ENCODE data around the gene RPL28.

RPL28 gene

GRCh38 chr19:55353803-55354697 is 31.7 kb upstream of the RPL28 start:
- peak; percentile 59 for DNase-seq

- DNase-seq: no peak
These were observed 31.0 kb upstream of the RPL28 start, which contains the start of gene COX6B2 for GRCh38 chr19:55354698-55355212. Gene COX6B2 (minus strand): TSS chr19:55354719. CDS start chr19:55354521, 198 bp downstream.

DNA sequence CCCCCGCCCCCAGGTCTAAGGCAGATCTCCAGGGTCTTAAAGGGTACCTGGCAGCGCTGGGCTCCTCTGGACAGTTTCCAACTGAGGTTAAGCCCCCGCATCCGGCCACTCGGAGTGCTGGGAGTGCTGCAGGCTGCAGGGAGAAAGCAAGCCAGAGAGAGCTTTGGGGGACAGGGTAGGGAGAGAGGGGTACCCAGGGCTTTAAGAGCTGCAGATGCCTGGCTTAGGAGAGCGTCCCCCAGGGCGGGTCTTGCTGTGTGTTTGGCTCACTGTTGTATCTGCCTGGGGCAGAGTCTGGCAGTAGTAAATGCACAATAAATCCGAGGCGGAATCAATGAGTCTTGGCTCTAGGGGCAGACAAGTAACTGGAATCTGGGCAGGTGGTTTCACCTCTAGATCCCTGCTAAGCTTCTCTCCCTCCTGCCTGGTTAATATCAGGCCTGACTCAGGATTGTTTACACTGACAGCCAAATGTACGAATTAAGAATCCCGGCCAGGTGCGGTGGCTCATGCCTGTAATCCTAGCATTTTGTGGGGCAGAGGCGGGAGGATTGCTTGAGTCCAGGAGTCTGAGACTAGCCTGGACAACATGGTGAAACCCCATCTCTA is 30.4 kb upstream of the RPL28 start:
- no peak for DNase-seq

DNA sequence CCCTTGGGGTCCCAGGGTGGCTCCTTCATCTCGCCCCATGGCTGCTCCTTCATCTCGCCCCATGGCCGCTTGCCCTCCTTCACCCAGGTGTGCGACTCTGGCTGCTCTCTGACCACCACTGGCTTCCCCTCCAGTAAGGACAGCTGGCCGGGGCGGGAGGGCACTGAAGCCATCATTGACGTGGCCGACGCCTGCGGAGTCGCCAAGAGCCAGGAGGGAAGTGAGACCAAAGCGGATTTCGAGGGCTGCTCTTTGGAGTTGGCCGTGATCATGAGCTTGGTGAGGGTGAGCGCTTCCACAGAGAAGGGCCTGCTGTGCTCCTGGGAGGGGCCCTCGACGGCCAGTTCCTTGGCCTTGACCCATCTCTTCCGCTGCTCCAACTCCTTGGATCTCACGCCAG is 27.2 kb upstream of the RPL28 start:
- DNase-seq: no peak

DNA sequence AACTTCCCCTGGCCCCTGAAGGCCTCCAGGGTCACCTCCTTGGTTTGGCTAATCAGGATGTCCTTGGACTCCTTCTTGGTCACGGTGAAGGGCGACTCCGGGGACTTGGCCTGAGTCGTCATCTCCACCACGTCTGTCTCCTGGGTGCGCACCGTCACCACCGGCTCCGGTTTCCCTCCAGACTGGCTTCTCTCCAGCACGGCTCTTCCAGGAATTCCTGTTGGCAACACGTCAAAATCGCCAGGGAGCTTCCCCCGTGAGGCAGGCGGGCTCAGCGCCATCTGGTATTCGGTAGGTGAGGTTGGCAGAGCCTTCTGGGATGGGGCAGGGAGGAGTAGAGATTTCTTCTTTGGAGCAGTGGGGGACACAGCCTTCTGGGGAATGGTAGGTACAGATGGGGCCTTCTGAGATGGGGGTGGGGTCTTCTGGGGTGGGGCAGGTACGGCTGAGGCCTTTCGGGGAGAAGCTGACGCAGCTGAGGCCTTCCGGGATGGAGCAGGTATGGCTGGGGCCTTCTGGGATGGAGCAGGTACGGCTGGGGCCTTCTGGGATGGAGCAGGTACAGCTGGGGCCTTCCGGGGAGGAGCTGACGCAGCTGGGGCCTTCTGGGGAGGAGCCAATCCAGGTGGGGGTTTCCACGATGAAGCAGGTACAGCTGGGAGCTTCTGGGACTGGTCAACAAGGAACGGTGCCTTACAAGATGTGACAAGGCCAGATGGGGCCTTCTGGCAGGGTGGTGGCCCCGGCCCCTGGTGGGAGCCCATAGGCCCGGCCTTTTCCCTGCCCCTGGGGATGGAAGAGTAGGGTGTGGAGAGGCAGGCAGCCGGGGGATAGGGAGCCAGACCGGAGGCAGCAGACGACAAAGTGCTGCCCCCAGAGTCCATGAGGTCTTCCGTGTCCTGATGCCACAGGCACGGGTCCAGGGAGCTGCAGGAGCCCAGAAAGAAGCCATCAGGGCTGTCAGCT is 26.5 kb upstream of the RPL28 start:
- DNase-seq: no peak

DNA sequence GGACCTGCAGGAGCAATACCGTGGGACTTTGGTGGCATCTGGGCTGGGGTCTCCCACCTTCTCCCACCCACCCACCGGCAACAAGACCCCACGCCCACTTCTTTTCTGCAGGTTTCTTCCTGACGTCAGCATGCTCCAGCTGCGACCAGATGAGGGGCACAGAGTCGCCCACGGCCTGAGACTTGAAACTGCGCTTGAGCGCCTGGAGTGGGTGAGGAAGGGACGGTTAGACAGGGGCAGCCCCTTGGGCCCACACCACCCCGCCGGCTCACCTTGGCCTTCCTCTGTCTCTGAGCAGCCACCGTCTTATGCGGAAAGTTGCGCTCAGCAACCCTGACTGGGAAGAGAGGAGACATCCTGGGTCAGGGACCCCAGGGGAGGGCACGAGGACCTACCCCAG is 24.8 kb upstream of the RPL28 start:
- DNase-seq: no peak

DNA sequence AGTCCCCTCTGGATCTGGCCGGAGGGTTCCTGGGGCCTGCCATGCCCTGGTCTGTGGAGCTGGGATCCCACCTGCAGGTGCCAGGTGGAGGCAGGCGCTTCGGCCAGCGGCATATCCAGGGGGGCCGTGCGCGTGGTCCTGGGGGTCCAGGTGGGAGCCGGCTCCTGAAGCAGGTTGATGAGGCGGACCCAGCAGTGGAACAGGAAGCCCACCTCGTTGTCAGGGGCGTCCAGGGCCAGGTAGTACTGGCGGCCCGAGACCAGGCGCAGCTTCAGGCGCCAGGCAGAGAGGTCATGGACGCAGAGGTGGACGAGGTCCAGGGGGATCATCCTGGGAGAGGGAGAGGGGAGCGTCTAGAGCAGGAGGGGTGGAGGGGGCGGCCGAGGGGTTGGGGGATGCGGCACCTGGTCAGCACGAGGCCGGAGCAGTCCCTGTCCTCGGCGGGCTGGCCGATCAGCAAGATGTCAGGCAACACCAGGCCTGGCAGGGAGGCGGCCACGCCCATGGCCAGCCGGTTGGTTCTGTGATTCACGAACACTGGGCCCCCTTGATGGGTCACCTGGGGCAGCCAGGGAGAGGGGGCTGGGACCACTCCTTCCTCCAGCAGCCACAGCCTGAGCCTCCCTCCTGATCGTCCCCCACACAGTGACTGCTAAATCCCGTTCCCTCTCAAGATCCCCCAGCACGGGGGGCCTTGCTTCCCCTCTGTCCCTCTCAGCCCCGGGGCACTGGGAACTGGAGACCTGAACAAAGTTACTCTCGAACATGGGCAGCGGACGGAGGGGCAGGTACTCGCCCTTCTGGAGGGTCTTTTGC is 23.4 kb upstream of the RPL28 start:
- no peak for DNase-seq

DNA sequence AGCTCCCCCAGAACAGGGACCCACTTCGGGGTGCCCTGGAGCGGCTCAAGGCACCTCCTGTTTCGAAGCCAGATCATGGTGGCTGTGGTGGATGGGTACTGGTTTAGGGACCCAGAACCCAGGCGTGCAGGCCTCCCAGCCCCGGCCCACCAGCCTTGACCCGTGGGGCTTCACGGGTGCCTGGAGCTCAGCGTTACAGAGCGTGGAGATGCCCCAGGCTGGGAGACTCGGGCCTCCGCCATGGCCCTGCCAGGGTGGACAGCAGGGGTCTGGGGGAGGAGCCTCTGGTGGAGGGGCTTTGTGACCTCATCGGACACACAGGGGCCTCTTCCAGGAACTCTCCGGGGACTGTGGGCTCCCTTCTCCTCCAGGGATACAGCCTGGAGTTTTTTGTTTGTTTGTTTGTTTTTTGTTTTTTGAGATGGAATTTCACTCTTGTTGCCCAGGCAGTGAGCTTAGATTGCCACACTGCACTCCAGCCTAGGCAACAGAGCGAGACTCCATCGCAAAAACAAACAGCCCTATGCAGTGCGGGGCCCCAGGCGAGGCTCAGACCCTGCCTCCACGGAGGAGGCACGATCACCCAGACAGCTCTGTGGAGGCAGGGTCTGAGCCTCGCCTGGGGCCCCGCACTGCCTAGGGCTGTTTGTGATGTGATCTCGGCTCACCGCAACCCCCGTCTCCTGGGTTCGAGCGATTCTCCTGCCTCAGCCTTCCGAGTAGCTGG is 22.6 kb upstream of the RPL28 start, which contains the start of gene GARIN5B:
Gene GARIN5B, minus strand, starts transcription at position 271 of the 727 bp plus-strand sequence. Its CDS starts 194 bp downstream, at position 77.
- no peak for DNase-seq

DNA sequence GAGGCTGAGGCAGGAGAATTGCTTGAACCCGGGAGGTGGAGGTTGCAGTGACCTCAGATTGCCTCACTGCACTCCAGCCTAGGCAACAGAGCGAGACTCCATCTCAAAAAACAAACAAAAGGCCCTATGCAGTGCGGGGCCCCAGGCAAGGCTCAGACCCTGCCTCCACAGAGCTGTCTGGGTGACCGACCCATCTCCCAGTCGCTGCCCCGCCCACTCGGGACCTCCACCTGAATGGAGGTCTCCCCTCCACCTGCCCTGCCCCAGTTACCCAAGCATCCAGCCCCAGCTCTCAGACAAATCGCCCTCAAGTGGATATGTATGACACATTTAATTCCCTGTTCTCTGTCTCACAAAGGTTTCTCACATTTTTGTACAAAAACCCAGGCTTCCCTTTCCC is 20.5 kb upstream of the RPL28 start:
- DNase-seq: no peak

DNA sequence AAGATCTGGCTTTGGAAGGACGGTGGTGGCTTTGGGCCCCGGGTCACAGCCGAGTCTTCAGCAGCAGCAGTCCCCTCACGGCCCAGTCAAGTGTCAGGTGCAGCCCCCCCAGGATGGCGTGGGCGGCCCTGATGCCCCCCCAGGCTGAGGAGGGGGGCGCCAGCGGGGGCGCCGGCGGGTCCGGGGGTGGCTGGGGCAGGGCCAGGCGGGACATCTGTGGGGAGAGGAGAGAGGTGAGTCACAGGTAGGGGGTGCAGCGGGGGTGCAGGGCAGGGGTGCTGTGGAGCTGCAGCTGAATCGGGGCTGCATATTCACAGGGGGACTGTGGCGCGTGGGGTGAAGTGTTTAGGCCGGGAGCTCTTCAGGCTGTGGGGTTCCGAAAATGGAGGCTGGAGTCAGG is 19.8 kb upstream of the RPL28 start:
- DNase-seq: no peak

DNA sequence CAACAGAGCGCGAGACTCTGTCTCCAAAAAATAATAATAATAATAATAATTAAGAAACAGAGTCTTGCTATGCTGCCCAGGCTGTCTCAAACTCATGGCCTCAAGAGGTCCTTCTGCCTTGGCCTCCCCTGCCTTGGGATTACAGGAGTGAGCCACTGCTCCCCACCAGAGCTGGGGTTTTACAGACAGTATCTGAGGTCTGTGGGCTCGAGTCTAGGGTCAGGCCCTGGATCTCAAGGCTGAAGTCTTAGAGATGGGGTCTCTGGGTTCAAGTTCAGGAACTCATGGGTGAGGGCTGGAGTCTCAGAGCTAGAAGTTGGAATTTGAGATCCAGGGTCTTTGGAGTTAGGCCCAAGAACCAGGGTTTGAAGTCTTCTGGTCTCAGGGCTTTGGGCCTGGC is 18.9 kb upstream of the RPL28 start:
- no peak for DNase-seq

DNA sequence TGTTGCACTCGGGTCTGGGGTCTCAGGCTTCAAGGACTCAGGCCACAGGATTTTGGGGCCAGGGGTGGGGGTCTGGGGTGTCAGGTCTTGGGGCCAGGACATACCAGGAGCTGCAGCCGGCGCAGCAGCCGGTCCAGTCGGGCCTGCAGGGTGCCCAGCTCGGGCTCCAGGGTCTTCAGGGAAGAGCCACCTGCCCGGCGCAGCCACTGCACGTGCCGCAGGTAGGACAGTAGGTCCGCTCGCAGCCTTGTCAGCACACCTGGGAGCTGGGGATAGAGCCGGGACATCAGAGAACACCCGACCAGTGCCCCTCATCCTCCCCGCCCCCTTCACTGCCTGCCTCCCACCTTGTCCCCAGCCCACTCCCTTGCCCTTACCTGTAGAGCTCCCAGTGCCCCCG is 17.6 kb upstream of the RPL28 start:
- DNase-seq: no peak

- DNase-seq: no peak
These were observed 16.8 kb upstream of the RPL28 start for GRCh38 chr19:55368701-55369563.

- peak; percentile 29 for DNase-seq
These were observed 16.0 kb upstream of the RPL28 start for GRCh38 chr19:55369653-55370304.

DNA sequence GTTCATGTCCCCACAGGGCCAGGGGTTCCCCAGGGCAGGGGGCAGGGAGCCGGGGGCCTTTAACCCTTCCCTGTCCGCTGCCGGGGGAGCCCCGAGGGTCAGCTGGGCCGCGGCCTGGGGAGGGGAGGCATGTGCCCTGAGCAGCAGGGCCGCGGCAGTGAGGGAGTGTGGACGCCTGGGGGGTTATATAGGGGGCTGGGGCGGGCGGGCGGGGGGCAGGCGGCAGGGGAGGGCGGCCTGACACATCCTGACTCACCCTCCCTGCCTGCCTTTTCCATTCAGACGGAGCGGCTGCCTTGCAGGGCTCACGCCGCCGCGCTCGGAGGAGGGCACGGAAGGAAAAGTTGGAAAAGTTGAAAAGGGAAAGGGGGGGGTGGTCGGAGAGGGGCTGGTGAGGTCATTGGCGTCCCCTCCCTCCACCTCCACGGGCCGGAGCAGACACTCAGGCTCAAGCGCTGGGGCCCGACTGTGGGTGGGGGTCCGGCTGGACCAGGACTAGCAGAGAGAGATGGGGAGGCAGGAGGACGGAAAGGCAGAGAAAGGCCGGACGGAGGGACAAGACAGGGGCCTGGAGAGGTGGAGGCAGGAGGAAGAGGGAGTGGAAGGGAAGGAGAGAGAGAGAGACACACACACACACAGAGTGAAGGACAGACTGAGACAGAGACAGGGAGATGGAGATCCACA is 15.3 kb upstream of the RPL28 start, which contains the start of gene IL11:
Gene IL11, minus strand, starts transcription at position 159 of the 684 bp plus-strand sequence. Its CDS starts 153 bp downstream, at position 6.
- DNase-seq: no peak

GRCh38 chr19:55372316-55373081 is 13.2 kb upstream of the RPL28 start:
- no peak for DNase-seq

GRCh38 chr19:55373306-55373992 is 12.3 kb upstream of the RPL28 start:
- DNase-seq: no peak

Measured in hematopoietic multipotent progenitor cell treated with erythropoietin and hydrocortisone succinate and interleukin-3 and kit ligand, for 8 days (in vitro differentiated cells).